GM18909 (cell line): ENCODE results near the gene CCT8L2.
"Not testable (repeated sequence)": the region's sequence is repeated elsewhere in the genome, so short reads cannot be mapped to it uniquely, and the experiment has no call there.

Source experiments
- ATAC-seq: cut with Tn5 transposase; IDR thresholded peaks from one replicate; pipeline ENCODE4 v1.9.1; 2021; ENCODE audit warnings: mild to moderate bottlenecking; ENCODE audit not compliant: unreplicated experiment, poor library complexity

The CCT8L2 gene

DNA sequence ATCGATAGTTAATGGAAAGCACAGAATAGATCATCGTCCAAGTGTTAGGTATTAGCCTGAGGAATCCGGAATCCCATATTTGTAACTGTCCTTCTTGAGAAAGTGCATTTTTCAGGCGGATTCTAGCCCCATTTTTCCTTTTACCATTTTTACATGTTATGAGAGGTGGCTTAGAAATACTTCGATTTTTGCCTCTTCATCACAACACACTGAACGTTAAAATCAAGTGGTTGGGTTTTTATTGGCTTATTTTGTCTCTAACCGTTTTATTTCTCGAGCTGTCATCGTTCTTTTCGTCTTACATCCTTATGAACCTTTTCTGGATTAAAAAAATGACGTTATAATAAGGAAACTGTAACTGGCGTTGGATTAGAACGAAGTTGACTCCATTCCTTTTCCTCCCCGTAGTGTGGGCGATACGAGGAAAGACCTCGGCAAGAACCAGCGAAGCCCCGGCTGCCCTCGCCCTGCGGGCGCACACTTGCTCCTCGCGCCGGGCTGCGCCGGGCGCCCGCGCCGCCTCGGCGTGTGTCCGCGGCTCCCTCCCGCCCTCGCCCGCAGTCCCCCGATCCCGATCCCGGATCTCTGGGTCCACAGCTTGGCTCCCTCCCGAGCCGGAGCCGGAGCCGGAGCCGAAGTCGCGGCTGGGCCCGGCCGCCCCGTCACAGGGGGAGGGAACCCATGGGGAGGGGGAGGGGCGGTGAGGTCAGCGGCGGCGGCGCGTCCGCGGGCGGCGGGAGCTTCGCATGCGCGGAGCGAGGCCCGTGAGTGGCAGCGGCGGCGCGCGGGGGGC is 8.2 kb upstream of the CCT8L2 start:
- not testable (repeated sequence) for ATAC-seq

DNA sequence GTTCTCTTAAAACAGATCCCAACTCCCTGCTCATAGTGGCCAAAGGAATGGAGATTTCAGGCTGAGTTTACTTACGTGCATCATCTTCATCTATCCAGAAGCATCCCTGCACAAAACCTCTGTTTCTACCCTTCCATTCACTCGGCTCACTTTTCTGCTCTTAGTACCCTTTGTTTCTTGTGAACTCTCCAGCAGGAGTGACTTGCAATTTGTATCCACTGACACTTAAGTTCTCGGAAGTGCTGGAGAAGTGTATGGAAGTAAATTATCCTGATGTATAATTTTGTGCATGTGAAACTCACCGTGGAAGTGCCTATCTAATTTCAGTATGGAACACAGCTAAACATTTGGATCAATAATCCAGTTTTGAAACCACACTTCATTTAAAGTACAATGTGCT is 7.0 kb upstream of the CCT8L2 start:
- ATAC-seq: not testable (repeated sequence)

DNA sequence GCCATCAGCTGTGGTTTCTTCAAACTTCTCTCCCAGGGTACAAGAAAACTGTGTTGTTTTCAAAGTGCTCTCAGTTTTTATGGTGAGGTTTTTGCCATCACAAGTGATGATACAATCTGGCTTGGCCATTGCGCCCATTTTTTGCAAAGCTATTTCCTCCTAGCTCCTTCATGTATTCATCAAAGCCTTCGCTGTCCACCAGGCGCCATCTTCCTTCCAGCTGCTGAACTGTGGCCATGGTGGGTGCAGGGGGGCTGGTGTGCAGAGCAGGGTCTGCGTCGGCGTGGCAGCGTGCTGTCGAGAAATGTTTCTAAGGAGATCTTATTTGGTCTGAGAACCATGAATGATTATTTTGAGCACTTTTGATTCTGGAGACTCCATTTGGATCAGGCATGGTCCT is 2.6 kb upstream of the CCT8L2 start:
- ATAC-seq: not testable (repeated sequence)

DNA sequence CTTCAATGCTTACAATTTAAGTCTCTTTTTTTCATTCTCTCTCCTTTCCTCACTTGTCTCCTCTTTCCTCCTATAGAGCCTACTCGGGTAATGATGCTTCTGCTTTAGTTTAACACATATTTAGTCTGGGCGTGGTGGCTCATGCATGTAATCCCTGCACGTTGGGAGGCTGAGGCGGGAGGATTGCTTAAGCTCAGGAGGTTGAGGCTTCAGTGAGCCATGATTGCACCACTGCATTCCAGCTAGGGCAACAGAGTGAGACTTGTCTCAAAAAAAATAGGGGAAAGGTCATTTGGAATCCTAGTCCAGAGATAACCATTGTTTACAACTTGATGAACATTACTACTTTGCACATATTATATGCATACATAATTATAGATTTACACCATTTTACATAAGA is 1.4 kb upstream of the CCT8L2 start:
- ATAC-seq: no peak

DNA sequence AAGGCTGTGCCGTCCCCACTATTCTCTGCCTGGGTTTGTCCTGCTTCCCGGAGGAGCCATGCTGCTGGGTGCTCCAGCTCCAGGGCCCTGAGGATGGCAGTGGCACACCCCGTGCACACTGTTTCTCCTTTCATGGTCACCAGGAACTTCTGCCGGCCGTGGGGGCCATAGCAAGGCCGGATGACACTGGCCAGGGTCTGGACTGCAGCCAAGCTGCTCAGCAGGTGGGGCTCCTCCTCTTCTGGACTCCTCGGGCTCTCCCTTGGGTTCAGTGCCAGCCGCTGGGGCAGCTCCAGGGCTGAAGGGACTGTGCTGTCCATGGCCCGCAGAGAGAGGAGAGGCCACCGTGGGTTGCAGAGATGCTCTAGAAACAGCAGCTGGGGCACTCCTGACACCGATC is 379 bp downstream of the CCT8L2 start:
- not testable (repeated sequence) for ATAC-seq

DNA sequence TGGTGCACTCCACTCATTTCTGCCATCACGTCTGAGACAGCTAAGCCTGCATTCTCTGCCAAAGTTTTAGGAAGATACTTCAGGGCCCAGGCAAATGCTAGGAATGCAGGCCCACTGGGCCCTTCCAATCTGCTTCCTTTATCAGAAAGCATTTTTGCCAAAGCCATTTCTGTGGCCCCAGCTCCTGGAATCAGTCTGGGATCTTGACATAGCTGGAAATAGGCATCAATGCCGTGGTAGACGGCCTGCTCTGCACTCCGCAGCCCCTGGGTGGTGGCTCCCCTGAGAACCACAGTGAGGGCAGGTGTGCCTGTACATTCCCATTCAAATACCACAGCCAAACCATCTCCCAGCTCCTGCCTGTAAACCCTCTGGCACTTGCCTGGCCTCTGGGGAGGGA is 1.5 kb downstream of the CCT8L2 start:
- ATAC-seq: not testable (repeated sequence)

DNA sequence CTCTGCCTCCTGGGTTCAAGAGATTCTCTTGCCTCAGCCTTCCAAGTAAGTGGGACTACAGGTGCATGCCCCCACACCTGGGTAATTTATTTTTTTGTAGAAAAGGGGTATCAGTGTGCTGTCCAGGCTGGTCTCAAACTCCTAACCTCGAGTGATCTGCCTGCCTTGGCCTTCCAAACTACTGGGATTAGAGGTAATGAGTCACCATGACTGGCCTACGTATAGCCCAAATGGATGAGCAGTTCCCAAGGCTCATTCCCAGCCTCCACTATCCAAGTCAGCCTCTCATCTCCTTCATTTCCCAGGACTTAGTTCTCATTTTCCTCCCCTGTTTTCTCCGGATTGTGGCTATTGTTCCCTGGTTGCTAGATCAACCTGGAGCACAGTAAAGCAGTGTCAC is 5.6 kb downstream of the CCT8L2 start:
- no peak for ATAC-seq

DNA sequence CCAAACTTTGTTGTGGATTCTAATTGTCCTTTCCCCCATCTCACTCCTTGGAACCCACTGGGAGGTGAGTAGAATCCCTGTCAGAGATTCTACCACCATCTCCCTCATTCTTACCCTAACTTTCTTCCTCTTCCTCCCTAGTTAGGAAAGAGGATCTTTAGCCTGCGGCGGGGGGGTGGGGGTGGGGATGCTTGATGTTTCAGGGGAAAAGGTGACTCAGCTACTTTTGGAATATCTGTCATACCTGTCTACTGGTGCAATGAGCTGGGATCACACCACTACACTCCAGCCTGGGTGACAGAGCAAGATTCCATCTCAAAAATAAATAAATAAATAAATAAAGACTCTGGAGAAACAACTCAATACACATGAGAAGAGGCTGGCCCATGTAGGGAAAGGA is 6.4 kb downstream of the CCT8L2 start:
- ATAC-seq: no peak

DNA sequence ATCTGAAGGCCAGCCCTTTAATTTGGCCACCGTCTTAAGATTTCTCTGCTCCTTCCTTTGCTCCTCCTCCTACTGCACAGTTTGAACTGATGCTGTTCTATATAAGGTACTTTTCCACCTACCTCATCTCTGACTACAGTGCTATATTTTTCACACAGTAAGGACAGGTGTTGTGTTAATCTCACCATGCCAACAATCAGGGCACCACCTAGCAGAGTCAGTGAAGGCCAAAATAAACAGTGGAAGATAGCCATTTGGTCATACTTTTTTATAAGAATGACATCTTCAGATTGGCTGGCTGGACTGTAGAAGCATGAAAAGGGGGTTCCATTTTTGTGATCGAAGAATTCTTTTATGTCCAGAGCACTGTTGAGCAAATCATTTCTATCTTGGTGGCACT is 11.7 kb downstream of the CCT8L2 start:
- ATAC-seq: not testable (repeated sequence)

DNA sequence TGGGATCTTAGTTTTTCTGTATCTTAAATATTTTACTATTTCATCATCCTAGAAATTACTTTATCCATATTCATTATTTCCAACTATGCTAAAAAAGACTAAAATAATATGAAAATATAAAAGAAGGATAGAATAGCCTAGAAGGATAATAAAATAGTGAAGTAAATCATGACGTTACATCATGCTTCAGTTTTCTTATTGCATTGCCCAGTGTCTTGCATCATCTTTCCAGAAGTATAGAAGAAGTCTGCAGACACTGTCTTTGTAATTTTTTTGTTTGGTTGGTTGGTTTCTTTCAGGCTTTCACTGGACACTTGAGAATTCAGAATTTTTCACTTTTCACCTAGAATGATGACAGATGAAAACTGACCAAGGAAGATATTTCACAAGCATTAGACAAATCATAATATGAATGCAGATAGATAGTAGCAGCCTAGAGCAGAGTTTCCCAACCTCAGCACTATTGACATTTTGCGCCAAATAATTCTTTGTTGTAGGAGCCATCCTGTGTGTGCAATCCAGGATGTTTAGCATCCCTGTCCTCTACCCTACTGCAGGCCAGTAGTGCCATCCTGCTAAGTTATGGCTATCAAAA is 23.3 kb downstream of the CCT8L2 start:
- not testable (repeated sequence) for ATAC-seq

DNA sequence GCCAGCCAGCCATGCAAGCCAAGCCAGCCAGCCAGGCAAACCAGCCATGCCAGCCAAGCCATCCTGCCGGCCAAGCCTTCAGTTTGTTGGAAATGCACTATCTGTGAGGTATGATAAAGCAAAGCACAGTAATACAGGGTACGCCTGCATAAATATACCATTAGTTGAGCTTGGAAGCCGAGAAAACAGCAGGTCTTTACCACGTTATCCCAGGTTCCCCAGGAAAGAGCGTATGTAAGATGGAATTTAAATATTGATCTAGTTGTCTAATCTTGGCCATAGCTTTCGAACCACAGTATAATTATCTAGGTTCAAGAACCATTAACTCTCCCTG is 24.2 kb downstream of the CCT8L2 start:
- ATAC-seq: no peak

DNA sequence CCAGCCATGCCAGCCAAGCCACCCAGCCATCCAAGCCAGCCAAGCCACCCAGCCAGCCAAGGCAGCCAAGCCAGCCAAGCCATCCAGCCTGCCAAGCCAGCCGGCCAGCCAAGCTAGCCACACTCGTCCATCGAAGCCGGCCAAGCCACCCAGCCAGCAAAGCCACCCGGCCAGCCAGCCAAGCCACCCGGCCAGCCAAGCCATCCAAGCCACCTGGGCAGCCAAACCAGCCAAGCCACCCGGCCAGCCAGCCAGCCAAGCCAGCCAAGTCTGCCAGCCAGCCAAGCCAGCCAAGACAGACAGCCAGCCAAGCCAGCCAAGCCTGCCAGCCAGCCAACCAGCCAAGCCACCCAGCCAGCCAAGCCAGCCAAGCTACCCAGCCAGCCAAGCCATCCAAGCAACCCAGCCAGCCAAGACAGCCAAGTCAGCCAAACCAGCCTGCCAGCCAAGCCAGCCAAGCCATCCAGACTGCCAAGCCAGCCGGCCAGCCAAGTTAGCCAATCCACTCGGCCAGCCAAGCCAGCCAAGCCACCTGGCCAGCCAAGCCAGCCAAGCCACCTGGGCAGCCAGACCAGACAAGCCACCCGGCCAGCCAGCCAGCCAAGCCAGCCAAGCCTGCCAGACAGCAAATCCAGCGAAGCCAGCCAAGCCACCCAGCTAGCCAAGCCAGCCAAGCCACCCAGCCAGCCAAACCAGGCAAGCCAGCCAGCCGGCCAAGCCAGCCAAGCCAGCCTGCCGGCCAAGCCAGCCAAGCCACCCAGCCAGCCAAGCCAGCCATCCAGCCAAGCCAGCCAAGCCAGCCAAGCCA is 24.8 kb downstream of the CCT8L2 start:
- not testable (repeated sequence) for ATAC-seq

DNA sequence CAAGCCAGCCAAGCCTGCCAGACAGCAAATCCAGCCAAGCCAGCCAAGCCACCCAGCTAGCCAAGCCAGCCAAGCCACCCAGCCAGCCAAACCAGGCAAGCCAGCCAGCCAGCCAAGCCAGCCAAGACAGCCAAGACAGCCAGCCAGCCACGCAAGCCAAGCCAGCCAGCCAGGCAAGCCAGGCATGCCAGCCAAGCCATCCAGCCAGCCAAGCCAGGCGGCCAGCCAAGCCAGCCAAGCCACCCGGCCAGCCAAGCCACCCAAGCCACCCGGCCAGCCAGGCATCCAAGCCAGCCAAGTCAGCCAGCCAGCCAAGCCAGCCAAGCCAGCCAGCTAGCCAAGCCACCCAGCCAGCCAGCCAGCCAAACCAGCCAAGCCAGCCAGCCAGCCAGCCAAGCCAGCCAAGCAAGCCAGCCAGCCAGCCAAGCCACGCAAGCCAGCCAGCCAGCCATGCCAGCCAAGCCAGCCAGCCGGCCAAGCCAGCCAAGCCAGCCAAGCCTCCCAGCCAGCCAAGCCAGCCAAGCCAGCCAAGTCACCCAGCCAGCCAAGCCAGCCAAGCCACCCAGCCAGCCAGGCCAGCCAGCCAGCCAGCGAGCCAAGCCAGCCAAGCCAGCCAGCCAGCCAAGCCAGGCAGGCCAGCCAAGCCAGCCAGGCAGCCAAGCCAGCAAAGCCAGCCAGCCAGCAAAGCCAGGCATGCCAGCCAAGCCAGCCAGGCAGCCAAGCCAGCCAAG is 26.0 kb downstream of the CCT8L2 start:
- ATAC-seq: not testable (repeated sequence)

DNA sequence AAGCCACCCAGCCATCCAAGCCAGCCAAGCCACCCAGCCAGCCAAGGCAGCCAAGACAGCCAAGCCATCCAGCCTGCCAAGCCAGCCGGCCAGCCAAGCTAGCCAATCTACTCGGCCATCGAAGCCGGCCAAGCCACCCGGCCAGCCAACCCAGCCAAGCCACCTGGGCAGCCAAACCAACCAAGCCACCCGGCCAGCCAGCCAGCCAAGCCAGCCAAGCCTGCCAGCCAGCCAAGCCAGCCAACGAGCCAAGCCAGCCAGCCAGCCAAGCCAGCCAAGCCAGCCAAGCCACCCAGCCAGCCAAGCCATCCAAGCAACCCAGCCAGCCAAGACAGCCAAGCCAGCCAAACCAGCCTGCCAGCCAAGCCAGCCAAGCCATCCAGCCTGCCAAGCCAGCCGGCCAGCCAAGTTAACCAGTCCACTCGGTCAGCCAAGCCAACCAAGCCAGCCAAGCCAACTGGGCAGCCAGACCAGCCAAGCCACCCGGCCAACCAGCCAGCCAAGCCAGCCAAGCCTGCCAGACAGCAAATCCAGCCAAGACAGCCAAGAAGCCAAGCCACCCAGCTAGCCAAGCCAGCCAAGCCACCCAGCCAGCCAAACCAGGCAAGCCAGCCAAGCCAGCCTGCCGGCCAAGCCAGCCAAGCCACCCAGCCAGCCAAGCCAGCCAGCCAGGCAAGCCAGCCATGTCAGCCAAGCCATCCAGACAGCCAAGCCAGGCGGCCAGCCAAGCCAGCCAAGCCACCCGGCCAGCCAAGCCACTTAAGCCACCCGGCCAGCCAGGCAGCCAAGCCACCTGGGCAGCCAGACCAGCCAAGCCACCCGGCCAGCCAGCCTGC is 26.8 kb downstream of the CCT8L2 start:
- not testable (repeated sequence) for ATAC-seq

DNA sequence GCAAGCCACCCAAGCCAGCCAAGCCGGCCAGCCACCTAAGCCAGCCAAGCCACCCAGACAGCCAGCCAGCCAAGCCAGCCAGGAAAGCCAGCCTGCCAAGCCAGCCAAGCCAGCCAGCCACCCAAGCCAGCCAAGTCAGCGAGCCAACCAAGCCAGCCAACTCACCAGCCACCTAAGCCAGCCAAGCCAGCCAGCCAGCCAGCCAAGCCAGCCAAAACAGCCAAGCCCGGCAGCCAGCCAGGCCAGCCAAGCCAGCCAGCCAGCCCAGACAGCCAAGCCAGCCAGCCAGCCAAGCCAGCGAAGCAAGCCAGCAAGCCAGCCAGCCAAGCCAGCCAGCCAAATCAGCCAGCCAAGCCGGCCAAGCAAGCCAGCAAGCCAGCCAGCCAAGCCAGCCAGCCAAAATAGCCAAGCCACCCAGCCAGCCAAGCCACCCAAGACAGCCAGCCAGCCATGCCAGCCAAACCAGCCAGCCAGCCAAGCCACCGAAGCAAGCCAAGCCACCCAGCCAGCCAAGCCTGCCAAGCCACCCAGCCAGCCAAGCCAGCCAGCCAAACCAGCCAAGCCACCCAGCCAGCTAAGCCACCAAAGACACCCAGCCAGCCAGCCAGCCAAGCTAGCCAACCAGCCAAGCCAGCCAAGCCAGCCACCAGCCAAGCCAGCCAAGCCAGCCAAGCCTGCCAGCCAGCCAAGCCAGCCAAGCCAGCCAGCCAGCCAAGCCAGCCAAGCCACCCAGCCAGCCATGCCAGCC is 27.6 kb downstream of the CCT8L2 start:
- ATAC-seq: not testable (repeated sequence)

DNA sequence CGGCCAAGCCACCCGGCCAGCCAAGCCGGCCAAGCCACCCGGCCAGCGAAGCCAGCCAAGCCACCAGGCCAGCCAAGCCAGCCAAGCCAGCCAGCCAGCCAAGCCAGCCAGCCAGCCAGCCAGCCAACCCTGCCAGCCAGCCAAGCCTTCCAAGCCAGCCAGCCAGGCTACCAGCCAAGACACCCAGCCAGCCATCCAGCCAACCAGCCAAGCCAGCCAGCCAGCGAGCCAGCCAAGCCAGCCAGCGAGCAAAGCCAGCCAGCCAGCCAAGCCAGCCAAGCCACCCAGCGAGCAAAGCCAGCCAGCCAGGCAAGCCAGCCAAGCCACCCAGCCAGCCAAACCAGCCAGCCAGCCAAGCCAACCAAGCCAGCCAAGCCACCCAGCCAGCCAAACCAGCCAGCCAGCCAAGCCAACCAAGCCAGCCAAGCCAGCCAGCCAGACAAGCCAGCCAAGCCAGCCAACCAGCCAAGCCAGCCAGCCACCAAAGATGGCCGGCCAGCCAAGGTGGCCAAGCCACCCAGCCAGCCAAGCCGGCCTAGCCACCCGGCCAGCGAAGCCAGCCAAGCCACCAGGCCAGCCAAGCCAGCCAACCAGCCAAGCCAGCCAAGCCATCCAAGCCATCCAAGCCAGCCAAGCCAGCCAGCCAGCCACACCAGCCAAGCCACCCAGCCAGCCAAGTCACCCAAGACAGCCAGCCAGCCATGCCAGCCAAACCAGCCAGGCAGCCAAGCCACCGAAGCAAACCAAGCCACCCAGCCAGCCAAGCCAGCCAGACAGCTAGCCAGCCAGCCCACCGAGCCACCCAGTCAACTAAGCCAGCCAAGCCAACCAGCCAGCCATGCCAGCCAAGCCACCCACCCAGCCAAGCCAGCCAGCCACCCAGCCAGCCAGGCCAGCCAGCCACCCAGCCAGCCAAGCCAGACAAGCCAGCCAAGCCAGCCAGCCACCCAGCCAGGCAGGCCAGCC is 28.8 kb downstream of the CCT8L2 start:
- no peak for ATAC-seq

DNA sequence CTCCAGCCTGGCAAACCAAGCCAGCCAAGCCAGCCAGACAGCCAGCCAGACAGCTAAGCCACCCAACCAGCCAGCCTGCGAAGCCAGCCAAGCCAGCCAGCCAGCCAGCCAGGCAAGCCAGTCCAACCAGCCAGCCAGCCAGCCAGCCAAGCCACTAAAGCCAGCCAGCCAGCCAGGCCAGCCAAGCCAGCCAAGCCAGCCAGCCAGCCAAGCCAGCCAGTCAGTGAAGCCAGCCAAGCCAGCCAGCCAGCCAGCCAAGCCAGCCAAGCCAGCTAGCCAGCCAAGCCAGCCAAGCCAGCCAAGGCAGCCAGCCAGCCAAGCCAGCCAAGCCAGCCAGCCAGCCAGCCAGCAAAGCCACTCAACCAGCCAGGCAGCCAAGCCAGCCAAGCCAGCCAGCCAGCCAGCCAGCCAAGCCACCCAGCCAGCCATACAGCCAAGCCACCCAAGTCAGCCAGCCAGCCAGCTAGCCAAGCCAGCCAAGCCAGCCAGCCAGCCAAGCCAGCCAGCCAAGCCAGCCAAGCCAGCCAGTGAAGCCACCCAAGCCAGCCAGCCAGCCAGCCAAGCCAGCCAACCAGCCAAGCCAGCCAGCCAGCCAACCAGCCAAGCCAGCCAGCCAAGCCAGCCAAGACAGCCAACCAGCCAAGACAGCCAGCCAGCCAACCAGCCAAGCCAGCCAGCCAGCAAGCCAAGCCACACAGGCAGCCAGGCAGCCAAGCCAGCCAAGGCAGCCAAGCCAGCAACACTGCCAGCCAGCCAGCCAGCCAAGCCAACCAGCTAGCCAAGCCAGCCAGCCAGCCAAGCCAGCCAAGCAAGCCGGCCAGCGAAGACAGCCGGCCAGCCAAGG is 29.7 kb downstream of the CCT8L2 start:
- ATAC-seq: no peak
